ENCODE data around the gene PTPRH. TPM values are rescaled to one million over a fixed set of nuclear protein-coding genes. Genes with fewer than 3 reads are reported as not detected.

The PTPRH gene
- total and polyA plus RNA-seq, 9 of the 15 experiments (the other 6 are each of a cell fraction or from before 2014, with no cell fraction given), result 0.87 to 34.3 (median 22.7) TPM

DNA sequence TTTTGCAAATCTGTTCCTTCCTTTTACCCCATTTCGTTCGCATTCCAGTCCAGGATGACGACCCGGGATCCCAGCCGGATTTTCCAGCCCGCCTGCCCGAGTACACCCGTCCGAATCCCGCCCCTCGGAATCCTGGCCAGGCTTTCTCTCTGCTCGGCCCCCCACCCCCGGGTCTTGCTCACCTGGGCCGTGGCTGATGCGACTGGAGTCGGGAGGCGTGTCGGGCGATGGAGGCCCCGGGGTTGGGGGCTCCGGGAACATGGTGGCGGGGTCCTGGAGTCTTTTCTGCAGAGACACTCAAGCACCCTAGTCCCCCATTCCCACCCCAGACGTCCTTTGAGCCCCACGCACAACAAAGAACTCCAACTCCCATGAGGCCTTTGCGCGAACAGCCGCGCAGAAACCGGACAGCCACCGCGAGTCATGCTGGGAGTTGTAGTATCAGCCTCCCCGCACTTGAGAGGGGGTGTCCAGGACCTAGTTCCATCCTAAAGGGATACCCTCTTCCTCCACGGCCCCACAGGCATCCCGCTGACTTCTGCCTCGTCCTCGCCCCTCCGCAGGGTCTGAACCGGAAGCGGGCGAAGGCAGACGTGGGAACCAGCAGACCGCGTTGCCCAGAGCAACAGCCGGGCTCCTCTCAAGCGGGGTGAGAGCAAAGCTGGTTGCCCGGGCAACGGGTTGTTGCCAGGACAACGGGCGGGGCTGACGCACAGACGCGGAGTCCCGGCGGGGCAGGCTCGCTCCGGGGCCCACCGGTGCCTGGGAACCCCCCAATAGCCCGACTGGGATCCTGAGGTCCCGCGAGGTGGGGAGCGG lies 30.3 kb downstream of the PTPRH start (continued):
- TF ChIP-seq, protein P1, sequence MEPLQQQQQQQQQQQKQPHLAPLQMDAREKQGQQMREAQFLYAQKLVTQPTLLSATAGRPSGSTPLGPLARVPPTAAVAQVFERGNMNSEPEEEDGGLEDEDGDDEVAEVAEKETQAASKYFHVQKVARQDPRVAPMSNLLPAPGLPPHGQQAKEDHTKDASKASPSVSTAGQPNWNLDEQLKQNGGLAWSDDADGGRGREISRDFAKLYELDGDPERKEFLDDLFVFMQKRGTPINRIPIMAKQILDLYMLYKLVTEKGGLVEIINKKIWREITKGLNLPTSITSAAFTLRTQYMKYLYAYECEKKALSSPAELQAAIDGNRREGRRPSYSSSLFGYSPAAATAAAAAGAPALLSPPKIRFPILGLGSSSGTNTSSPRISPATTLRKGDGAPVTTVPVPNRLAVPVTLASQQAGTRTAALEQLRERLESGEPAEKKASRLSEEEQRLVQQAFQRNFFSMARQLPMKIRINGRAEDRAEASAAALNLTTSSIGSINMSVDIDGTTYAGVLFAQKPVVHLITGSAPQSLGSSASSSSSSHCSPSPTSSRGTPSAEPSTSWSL (CRISPR knock-in tag; IDR thresholded peaks at IDR 0.05; ENCODE audit: borderline replicate concordance), result no peak
- no peak for TF ChIP-seq ZNF165 (CRISPR knock-in tag; IDR thresholded peaks at IDR 0.05; ENCODE audit: borderline replicate concordance)
- no peak for TF ChIP-seq GTF3C2 (IDR thresholded peaks at IDR 0.05; ENCODE audit: borderline replicate concordance, extremely low read depth, insufficient read length)
- peak; percentile 76; the same call in 1 of the 2 replicates for TF ChIP-seq MBD2 (IDR thresholded peaks at IDR 0.05; ENCODE audit: borderline replicate concordance, low read depth)
- no peak for TF ChIP-seq TEAD1 (CRISPR knock-in tag; IDR thresholded peaks at IDR 0.05)
- TF ChIP-seq MNT (conservative IDR thresholded peaks at IDR 0.05), result peak in 1 of 2 experiments; percentile 27; a peak in 1 of 4 replicates
- TF ChIP-seq HEY1 (CRISPR knock-in tag; IDR thresholded peaks at IDR 0.05; ENCODE audit: borderline replicate concordance), result no peak
- TF ChIP-seq NFYB (IDR thresholded peaks at IDR 0.05; ENCODE audit: extremely low read depth, insufficient read length), result no peak
- no peak for TF ChIP-seq TAL1 (IDR thresholded peaks at IDR 0.05)
- TF ChIP-seq DNMT1 (IDR thresholded peaks at IDR 0.05), result no peak
- TF ChIP-seq TSHZ1 (CRISPR knock-in tag; IDR thresholded peaks at IDR 0.05), result no peak
- no peak for TF ChIP-seq ZNF785 (CRISPR knock-in tag; IDR thresholded peaks at IDR 0.05)
- 0 out of 2 replicates have a peak, but pooled peaks have one; percentile 2 for TF ChIP-seq EP300 (IDR thresholded peaks at IDR 0.05; ENCODE audit: low read length)
- peak; percentile 62 for TF ChIP-seq EGR1 (conservative IDR thresholded peaks at IDR 0.05)
- no peak for TF ChIP-seq ZNF444 (CRISPR knock-in tag; IDR thresholded peaks at IDR 0.05)
- no peak for TF ChIP-seq ZNF212 (CRISPR knock-in tag; IDR thresholded peaks at IDR 0.05)

Measured in K562 (cell line).